ENCODE results near the gene RIPK4. TPM values are rescaled to one million over a fixed set of nuclear protein-coding genes. Genes with fewer than 3 reads are reported as not detected.

The RIPK4 gene
- total RNA-seq, 1 experiment from 2014 or later, result 252 TPM

- no TSS peak for BruUV-seq (replicated peaks)
- DNase-seq (no peak), ATAC-seq (no peak)
- H3K9me2 ChIP-seq (replicated peaks; ENCODE audit: low read length), result no peaks in the 10 kb centered on the region
- H3K27ac ChIP-seq (ENCODE audit: low read length), result peak overlapping the region; percentile 97
- no peak overlapping the region for H2AFZ ChIP-seq (ENCODE audit: low read length)
- peaks cover 77% of the 10 kb centered on the region for H3K4me1 ChIP-seq (ENCODE audit: insufficient read depth, low read length)
- no peaks in the 10 kb centered on the region for H3K9me3 ChIP-seq (ENCODE audit: low read length)
- no peak for TF ChIP-seq EZH2 (IDR thresholded peaks at IDR 0.05; ENCODE audit: low read length, unreplicated experiment)
- no peak for TF ChIP-seq CTCF (conservative IDR thresholded peaks at IDR 0.05; ENCODE audit: low read depth, low read length)
- no peak for TF ChIP-seq EZH2phosphoT487 (IDR thresholded peaks at IDR 0.05; ENCODE audit: borderline replicate concordance, low read length)
- peak overlapping the region; percentile 94 for H3K4me3 ChIP-seq (ENCODE audit: low read length)
- ChIA-PET POLR2A (ENCODE audit: unreplicated experiment) (interaction anchor here (0.6 to 1.6 kb wide), 3 partner anchors 8 to 349 kb away, joined by 3 to 7 read pairs (median 6); no protein-coding TSS in a partner anchor), CTCF (interaction anchor here (1.6 kb wide), 3 partner anchors 18 to 148 kb away, joined by 7 to 19 read pairs (median 8); no protein-coding TSS in a partner anchor)
- peaks cover 84% of the 10 kb centered on the region for H3K36me3 ChIP-seq (ENCODE audit: low read depth, low read length)
- peak overlapping the region; percentile 94 for H3K9ac ChIP-seq (ENCODE audit: low read length)
- intact Hi-C loops (cut with micrococcal nuclease), result loop anchor here (2.0 to 10.0 kb wide), 2 partner anchors 82 to 174 kb away; no protein-coding TSS in a partner anchor
- H3K27me3 ChIP-seq (ENCODE audit: low read length), result no peaks in the 10 kb centered on the region
- H3K79me2 ChIP-seq (ENCODE audit: low read length), result peaks cover 98% of the 10 kb centered on the region
- peaks cover 33% of the 10 kb centered on the region for H3F3A ChIP-seq (ENCODE audit: low read length, unreplicated experiment)
- H4K20me1 ChIP-seq (ENCODE audit: low read length), result peaks cover 92% of the 10 kb centered on the region
- peak overlapping the region; percentile 98 for H3K4me2 ChIP-seq (ENCODE audit: low read length)
Measured at GRCh38 chr21:41760411-41760810, 6.4 kb downstream of the RIPK4 start.

- no peaks in the 10 kb centered on the region for H3K9me3 ChIP-seq (ENCODE audit: low read length)
- H3K9ac ChIP-seq (ENCODE audit: low read length), result 0 out of 2 replicates have a peak overlapping the region, but pooled peaks have one; percentile 26
- TF ChIP-seq CTCF (conservative IDR thresholded peaks at IDR 0.05; ENCODE audit: low read depth, low read length), result no peak
- TF ChIP-seq EZH2 (IDR thresholded peaks at IDR 0.05; ENCODE audit: low read length, unreplicated experiment), result no peak
- TF ChIP-seq EZH2phosphoT487 (IDR thresholded peaks at IDR 0.05; ENCODE audit: borderline replicate concordance, low read length), result no peak
- peaks cover 33% of the 10 kb centered on the region for H3F3A ChIP-seq (ENCODE audit: low read length, unreplicated experiment)
- ChIA-PET POLR2A (ENCODE audit: unreplicated experiment) (interaction anchor here (1.1 kb wide), 1 partner anchor 126 kb away, joined by 3 read pairs; no protein-coding TSS in a partner anchor), CTCF (interaction anchor here (1.6 kb wide), 1 partner anchor 8 kb away, joined by 8 read pairs; no protein-coding TSS in a partner anchor)
- no peak overlapping the region for H2AFZ ChIP-seq (ENCODE audit: low read length)
- ATAC-seq (no peak), DNase-seq (peak; percentile 69)
- H4K20me1 ChIP-seq (ENCODE audit: low read length), result peaks cover 92% of the 10 kb centered on the region
- H3K4me2 ChIP-seq (ENCODE audit: low read length), result peak overlapping the region; percentile 98
- peak overlapping the region; percentile 94 for H3K4me3 ChIP-seq (ENCODE audit: low read length)
- no peaks in the 10 kb centered on the region for H3K9me2 ChIP-seq (replicated peaks; ENCODE audit: low read length)
- intact Hi-C loops (cut with micrococcal nuclease), result loop anchor here (2.0 to 10.0 kb wide), 3 partner anchors 19 to 175 kb away; no protein-coding TSS in a partner anchor
- H3K79me2 ChIP-seq (ENCODE audit: low read length), result peaks cover 98% of the 10 kb centered on the region
- H3K4me1 ChIP-seq (ENCODE audit: insufficient read depth, low read length), result peaks cover 82% of the 10 kb centered on the region
- peak overlapping the region; percentile 97 for H3K27ac ChIP-seq (ENCODE audit: low read length)
- BruUV-seq (replicated peaks), result no TSS peak
- peaks cover 84% of the 10 kb centered on the region for H3K36me3 ChIP-seq (ENCODE audit: low read depth, low read length)
- H3K27me3 ChIP-seq (ENCODE audit: low read length), result no peaks in the 10 kb centered on the region
Measured at GRCh38 chr21:41759926-41760325, 6.9 kb downstream of the RIPK4 start.
